HUES48 (cell line): ENCODE results near the gene FLT3.

Experiments
- H3K27ac ChIP-seq: one replicate; pipeline ENCODE4 v1.7.0; 2013; ENCODE audit warnings: low read depth, low read length, inconsistent platforms
- H3K27me3 ChIP-seq: 2 replicates; pipeline ENCODE4 v1.6.1; 2013; ENCODE audit warnings: mild to moderate bottlenecking, low read length; ENCODE audit not compliant: control insufficient read depth, insufficient read depth
- H3K36me3 ChIP-seq: 2 replicates; pipeline ENCODE4 v1.6.1; 2013; ENCODE audit warnings: low read length; ENCODE audit not compliant: control insufficient read depth, insufficient read depth
- H3K4me1 ChIP-seq: 2 replicates; pipeline ENCODE4 v1.6.1; 2013; ENCODE audit warnings: mild to moderate bottlenecking, low read length; ENCODE audit not compliant: control insufficient read depth, insufficient read depth
- H3K4me3 ChIP-seq: 2 replicates; pipeline ENCODE4 v1.5.1; 2013; ENCODE audit warnings: mild to moderate bottlenecking, low read depth, low read length
- H3K9ac ChIP-seq: 2 replicates; pipeline ENCODE4 v1.6.1; 2013; ENCODE audit warnings: mild to moderate bottlenecking, low read depth, low read length, moderate library complexity
- H3K9me3 ChIP-seq: 2 replicates; pipeline ENCODE4 v1.6.1; 2013; ENCODE audit warnings: low read length; ENCODE audit not compliant: control insufficient read depth, insufficient read depth

Gene FLT3

DNA sequence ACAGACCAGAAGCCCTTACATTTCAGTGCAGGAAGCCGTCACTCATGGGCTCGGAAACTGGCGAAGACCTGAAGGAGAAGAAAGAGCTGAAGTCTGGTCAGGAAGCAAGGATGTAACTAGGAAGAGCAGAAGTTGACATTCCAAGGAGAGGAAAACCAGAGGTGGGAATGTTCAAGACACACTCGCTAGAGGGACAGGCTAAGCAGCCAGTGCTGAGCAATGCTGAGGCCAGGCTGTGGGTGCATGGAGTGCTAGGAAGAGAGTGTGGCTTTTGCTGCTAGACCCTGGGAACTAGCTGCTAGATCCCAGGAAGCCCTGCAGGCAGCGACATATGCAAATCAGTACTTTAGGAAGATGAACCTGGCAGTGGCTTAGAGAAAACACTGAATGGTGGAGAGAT is 99.8 kb downstream of the FLT3 start:
- Histone ChIP-seq H3K27ac (no peak overlapping the region), H3K36me3 (no peaks in the 10 kb centered on the region), H3K4me1 (no peaks in the 10 kb centered on the region), H3K27me3 (no peaks in the 10 kb centered on the region), H3K9me3 (no peaks in the 10 kb centered on the region), H3K4me3 (no peak overlapping the region), H3K9ac (no peak overlapping the region)

DNA sequence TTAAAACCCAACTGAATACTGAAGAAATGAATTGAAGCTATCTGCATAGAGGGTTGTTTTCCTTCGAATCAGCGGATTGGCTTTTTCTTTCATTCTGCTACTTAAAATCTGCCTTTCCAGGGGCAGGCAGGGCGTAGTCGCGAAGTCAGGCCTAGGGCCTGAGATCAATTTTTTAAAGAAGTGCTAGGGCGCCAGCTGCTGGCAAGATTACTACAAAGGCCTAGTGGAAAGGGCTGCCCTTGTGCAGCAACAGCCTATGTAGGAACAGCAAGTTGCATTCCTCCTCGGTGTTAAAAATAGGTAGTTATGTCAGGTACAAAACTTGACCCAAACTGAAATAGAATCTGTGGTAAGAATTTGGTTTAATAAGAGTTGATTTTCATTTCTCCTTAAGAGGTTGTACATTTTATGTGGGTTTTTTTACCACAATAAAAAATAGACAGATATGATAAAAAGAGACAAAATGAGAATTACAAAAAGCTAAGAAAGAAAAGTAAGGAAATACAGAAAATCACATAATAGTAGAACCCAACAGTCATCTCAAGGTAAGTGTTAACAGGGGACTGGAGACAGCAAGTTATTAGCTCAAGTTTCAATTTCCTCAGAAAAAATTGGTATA is 102.4 kb downstream of the FLT3 start:
- Histone ChIP-seq H3K9me3 (no peaks in the 10 kb centered on the region), H3K27ac (peak overlapping the region; percentile 21), H3K9ac (no peak overlapping the region), H3K4me1 (no peaks in the 10 kb centered on the region), H3K27me3 (no peaks in the 10 kb centered on the region), H3K36me3 (no peaks in the 10 kb centered on the region), H3K4me3 (no peak overlapping the region)

DNA sequence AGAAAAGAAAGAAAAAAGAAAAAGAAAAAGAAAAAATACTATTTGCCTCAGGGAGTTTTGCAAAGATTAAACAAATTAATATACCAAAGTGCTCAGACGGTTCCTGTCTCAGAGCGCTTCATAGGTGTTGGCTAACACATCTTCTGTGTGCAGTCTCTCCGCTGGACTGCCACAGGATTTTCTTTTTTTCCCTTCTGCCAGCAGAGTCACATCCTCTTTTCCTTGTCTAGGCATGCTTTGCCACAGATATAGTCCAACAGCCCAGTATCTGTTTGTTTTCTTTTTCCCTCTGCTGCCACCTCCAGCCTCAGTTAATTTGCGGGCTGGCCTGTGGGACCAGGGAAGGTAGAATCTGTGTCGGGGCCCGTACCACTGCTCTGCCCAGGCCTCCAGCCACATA is 108.5 kb downstream of the FLT3 start:
- Histone ChIP-seq H3K9me3 (no peaks in the 10 kb centered on the region), H3K27ac (no peak overlapping the region), H3K9ac (no peak overlapping the region), H3K27me3 (peaks cover 18% of the 10 kb centered on the region), H3K4me3 (no peak overlapping the region), H3K36me3 (no peaks in the 10 kb centered on the region), H3K4me1 (no peaks in the 10 kb centered on the region)

DNA sequence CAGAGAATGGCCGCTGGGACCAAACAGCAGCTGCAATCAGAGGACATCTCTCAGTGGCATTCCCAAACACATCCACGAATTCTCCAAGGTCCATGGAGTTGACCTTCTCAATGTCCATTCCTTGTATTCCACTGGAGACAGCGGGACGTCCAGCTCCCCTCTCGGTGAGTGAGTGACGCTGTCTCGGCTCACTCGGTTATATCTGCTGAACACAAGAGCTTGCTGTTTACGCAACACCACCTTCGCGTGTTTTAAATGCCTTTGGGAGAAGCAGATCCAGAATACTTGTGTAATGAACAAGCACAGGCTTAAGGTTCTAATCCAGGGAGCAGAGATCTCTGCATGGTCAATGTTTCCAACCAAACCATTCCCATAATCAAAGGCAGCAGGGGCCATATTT is 111.9 kb downstream of the FLT3 start, which contains the start of gene URAD:
Gene URAD, minus strand, starts transcription at position 174 of the 400 bp plus-strand sequence. Its CDS starts 56 bp downstream, at position 118.
- H3K27me3 ChIP-seq: peaks cover 40% of the 10 kb centered on the region

DNA sequence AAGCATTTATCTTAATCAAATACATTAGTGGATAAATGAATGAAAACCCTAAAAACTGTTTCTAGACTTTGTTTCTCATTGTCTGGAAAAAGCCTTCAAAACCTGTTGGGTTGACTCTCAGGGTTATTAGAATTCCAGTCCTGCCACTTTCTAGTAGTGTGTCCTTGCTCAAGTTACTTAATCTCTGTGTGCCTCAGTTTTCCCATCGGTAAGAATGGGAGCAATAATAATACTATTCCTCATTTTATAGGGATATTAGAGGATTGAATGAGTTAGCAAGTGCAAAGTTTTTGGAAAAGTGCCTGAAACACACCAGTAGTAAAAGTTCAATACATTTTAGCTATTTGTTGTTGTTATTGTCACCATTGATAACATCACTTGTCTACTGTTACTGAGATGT is 114.8 kb downstream of the FLT3 start:
- Histone ChIP-seq H3K27me3 (peaks cover 69% of the 10 kb centered on the region), H3K36me3 (no peaks in the 10 kb centered on the region), H3K4me1 (no peaks in the 10 kb centered on the region), H3K9ac (no peak overlapping the region), H3K9me3 (no peaks in the 10 kb centered on the region), H3K27ac (no peak overlapping the region), H3K4me3 (no peak overlapping the region)

More for the DNA sequence above, 111.9 kb downstream of the FLT3 start, which contains the start of gene URAD:
- Histone ChIP-seq H3K4me1 (no peaks in the 10 kb centered on the region), H3K36me3 (no peaks in the 10 kb centered on the region), H3K4me3 (no peak within 1 kb of the TSS), H3K27ac (no peak within 1 kb of the TSS), H3K9me3 (no peaks in the 10 kb centered on the region), H3K9ac (no peak within 1 kb of the TSS)

DNA sequence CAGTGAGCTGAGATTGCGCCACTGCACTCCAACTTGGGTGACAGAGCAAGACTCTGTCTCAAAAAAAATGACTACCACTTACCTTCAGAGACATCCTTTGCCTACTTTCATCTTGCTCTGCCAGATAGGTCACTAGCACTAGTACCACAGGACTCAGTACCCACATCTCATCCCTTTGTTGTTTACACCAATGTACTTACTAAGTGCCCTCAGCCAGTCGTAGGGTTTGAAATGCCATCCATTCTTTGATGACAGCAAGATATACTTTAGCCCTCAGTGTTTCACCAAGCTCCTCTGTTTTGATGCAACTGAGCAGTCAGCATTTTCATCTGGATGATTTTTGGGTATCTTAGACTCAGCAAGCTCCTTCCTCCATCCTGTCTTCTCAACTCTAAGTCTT is 118.0 kb downstream of the FLT3 start:
- Histone ChIP-seq H3K27me3 (peaks cover 88% of the 10 kb centered on the region), H3K4me3 (no peak overlapping the region), H3K36me3 (no peaks in the 10 kb centered on the region), H3K9ac (no peak overlapping the region), H3K9me3 (no peaks in the 10 kb centered on the region), H3K27ac (no peak overlapping the region), H3K4me1 (0 out of 2 replicates have a peak, but pooled peaks cover 8% of the 10 kb centered on the region)

DNA sequence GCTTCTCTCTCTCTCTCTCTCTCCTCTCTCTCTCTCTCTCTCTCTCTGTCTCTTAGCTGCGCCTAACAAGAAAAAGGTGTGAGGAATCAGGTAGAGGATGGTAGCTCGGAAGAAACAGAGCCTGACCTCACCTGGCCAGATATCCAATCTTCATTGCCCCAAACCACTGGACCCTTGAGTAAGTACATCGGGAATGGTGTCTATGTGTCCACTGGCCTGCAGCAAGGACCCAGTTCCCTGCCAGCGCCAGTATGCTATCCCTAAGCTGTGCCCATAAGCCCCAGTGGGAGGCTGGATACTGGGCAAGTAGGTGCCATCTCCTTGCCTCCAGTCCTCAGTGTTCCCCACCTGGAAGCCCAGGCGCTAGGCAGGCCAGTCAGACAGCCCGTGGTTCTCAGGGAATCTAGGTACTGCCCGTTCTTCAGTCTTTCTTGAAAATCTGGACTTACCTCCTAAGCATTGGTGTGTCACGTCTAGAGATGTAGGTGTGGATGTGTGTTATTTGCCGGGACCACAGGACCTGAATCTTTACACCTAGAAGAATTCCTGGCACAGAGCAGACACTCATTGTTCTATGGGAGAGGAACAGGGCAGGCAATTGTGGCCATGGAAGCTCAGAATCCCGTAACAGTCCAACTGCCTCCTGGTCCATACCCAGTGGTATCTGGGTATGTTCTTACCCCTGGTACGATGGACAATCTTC is 119.2 kb downstream of the FLT3 start:
- H3K27me3 ChIP-seq: peaks cover 94% of the 10 kb centered on the region
- no peaks in the 10 kb centered on the region for H3K9me3 ChIP-seq
- no peak overlapping the region for H3K9ac ChIP-seq
- 0 out of 2 replicates have a peak, but pooled peaks cover 8% of the 10 kb centered on the region for H3K4me1 ChIP-seq
- no peak overlapping the region for H3K27ac ChIP-seq
- no peak overlapping the region for H3K4me3 ChIP-seq
- no peaks in the 10 kb centered on the region for H3K36me3 ChIP-seq

DNA sequence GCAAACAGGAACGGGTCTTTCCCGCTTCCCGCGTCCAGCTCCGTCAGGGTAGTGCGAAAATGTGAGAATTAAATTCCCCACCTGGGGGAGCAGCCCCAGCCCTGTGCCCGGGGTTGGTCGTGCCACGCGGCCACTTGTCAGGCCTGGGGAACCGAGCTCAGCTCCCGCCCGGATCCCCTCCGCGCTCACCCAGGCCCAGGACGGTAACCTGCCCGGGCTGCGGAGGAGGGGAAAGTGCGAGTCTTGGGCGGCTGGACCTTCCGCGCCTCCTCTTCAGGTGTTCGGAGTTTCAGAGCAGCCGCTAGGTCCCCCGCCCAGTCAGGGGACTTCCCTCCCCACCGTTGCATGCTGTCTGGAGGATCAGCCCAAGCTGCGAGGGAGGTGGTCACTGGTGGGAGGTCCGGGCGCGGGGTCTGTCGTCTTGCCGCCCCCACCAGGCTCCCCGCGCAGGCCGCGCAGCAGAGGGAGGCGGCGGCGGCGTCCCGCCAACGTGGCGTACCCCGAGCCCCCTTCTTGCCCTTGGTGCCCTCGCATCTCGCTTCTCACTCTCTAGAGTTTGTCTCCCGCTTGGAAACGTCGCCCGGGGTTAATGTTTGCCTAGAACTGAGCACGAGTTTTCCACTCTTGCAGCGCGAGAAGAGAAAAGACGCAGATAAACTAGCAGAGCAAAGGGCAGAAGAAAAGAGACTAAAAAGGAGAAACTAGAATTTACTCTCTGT is 119.9 kb downstream of the FLT3 start:
- Histone ChIP-seq H3K9me3 (no peaks in the 10 kb centered on the region), H3K36me3 (no peaks in the 10 kb centered on the region), H3K4me3 (no peak overlapping the region), H3K27me3 (peaks cover 95% of the 10 kb centered on the region), H3K4me1 (0 out of 2 replicates have a peak, but pooled peaks cover 8% of the 10 kb centered on the region), H3K9ac (no peak overlapping the region), H3K27ac (no peak overlapping the region)

DNA sequence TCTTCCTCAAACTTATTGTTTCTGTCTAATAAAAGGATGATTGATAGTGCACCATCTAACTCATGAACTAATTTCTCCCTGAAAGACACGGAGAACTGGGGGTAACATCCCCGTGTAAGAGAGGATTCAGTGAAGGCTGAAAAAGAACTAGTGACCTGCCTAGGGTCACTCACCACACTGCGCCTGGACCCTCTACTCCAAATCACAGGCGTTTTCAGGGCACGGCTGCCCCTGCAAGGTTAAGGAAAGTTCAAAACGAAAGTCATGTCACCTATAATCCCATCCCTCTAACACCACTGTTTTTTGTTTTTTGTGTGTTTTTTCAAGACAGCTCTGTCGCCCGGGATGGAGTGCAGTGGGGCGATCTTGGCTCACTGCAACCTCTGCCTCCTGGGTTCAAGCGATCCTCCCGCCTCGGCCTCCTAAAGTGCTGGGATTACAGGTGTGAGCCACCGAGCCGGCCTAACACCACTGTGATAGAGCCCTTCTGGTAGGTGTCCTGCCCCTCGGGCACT is 120.6 kb downstream of the FLT3 start:
- no peaks in the 10 kb centered on the region for H3K36me3 ChIP-seq
- H3K9me3 ChIP-seq: no peaks in the 10 kb centered on the region
- H3K27ac ChIP-seq: no peak overlapping the region
- no peak overlapping the region for H3K4me3 ChIP-seq
- peaks cover 95% of the 10 kb centered on the region for H3K27me3 ChIP-seq
- no peak overlapping the region for H3K9ac ChIP-seq
- H3K4me1 ChIP-seq: 0 out of 2 replicates have a peak, but pooled peaks cover 8% of the 10 kb centered on the region

DNA sequence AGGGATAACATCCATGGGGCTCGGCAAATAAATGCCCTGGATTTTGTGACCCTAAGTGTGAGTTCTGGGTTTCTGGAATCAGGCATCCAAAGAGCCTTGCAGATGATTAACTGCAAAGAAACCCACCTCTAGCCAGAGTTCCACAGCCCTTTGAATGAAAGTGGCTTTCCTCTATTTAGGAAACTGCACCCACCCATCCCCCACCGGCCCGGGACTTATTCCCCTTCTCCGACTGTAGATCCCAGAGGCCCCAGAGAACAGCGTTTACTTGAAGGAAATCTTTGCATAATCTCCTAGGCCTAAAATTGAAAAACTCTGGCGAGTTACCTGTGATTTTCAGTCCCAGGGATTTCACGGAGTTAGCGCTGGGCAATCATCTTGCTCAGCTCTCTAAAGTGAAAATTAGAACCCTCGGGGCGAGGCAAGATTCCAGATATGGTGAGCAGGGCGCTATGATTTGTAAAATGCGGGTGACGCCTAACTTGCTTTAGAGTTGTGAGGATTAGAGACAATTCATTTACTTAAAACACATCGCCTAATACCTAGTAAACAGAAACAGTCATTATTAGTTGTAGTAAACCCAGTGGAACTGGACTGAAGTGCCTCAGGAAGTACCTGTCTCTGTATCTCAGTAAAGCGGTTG is 121.3 kb downstream of the FLT3 start:
- Histone ChIP-seq H3K9ac (no peak overlapping the region), H3K9me3 (peaks cover 4% of the 10 kb centered on the region; the same call in 1 of the 2 replicates), H3K4me1 (0 out of 2 replicates have a peak, but pooled peaks cover 8% of the 10 kb centered on the region), H3K36me3 (no peaks in the 10 kb centered on the region), H3K4me3 (no peak overlapping the region), H3K27me3 (peaks cover 100% of the 10 kb centered on the region), H3K27ac (no peak overlapping the region)
